ENCODE data around the gene THRAP3.

DNA sequence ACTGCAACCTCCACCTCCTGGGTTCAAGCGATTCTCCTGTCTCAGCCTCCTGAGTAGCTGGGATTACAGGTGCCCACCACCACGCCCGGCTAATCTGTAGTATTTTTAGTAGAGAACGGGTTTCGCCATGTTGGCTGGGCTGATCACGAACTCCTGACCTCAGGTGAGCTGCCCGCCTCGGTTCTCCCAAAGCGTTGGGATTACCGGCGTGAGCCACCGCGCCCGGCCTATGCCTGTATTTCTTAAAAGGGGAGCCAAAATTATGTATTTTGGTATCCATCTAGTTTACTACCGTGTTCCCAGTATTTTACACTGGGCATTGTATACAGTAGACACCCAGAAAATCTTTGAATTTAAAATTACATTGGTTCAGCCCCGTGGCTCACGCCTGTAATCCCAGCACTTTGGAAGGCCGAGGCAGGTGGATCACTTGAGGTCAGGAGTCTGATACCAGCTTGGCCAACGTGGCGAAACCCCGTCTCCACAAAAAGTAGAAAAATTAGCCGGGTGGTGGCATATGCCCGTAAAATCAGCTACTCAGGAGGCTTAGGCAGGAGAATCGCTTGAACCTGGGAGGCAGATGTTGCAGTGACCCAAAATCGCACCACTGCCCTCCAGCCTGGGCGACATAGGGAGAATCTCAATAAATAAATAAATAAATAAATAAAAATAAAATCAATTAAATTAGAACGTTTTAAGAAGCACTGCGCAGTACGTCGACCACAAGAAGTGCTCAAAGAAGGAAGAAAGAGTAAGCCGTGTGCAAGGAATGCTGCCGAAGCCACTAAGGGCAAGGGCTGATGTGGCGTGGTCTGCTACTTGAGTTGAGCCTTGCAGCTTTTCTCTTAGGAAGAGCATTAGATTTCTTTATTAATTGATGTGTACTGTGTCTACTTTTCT, 1.5 kb upstream of the THRAP3 start:
- TF ChIP-seq EP300 (IDR thresholded peaks at IDR 0.05) (no peak), CTCF (IDR thresholded peaks at IDR 0.05) (no peak), POLR2A (IDR thresholded peaks at IDR 0.05) (no peak)

Data from sigmoid colon (tissue), 4 donors.